H1 (cell line): ENCODE data around the gene NASP. TPM values are rescaled to one million over a fixed set of nuclear protein-coding genes. Genes with fewer than 3 reads are reported as not detected.
"Not testable (repeated sequence)": the region's sequence is repeated elsewhere in the genome, so short reads cannot be mapped to it uniquely, and the experiment has no call there.

ENCODE experiments used
- CTCF ChIA-PET: fragments of 300-600 bp; sonication (Branson Sonifier 250); formaldehyde crosslinking; loops from one replicate; lab custom pipeline; 2021; ENCODE audit not compliant: partially characterized antibody; lab: Charles Lee
- POLR2A ChIA-PET: fragments of 300-600 bp; sonication (Branson Sonifier 250); formaldehyde crosslinking; loops from one replicate; lab custom pipeline; 2021; ENCODE audit warnings: inconsistent platforms; ENCODE audit not compliant: partially characterized antibody; lab: Charles Lee
- DNase-seq, 2 experiments: peaks; one replicate each; pipeline versions ENCODE4 v3.0.0 to v3.0.0-alpha.2; 2010 to 2022; ENCODE audit warnings: low spot score in 2 of 2, low read depth in 1 of 2, mixed read lengths in 1 of 2
- FAIRE-seq: peaks from 2 replicates; lab custom pipeline; 2011; peaks lifted over from hg19 to GRCh38; lab: Jason Lieb, UNC
- H2AFZ ChIP-seq: 2 replicates; pipeline ENCODE4 v1.8.1; 2012; ENCODE audit warnings: low read length, inconsistent platforms
- H2AK5ac ChIP-seq: 2 replicates; pipeline ENCODE4 v1.6.1; 2013; ENCODE audit warnings: low read depth, low read length
- H2BK120ac ChIP-seq: replicated peaks from 2 replicates; pipeline ENCODE3; 2013; ENCODE audit warnings: low read depth, low read length, inconsistent platforms
- H2BK12ac ChIP-seq: 2 replicates; pipeline ENCODE4 v1.6.1; 2013; ENCODE audit warnings: low read depth, low read length
- H2BK15ac ChIP-seq: 2 replicates; pipeline ENCODE4 v1.6.1; 2013; ENCODE audit warnings: low read length
- H2BK20ac ChIP-seq: 2 replicates; pipeline ENCODE4 v1.6.1; 2013; ENCODE audit warnings: low read length
- H2BK5ac ChIP-seq: 2 replicates; pipeline ENCODE4 v1.6.1; 2013; ENCODE audit warnings: low read depth, low read length
- H3K14ac ChIP-seq: 2 replicates; pipeline ENCODE4 v1.6.1; 2013; ENCODE audit warnings: inconsistent platforms; ENCODE audit not compliant: insufficient read length
- H3K18ac ChIP-seq: 2 replicates; pipeline ENCODE4 v1.6.1; 2013; ENCODE audit warnings: low read length; ENCODE audit errors: extremely low read depth
- H3K23ac ChIP-seq: 2 replicates; pipeline ENCODE4 v1.6.1; 2013; ENCODE audit warnings: inconsistent platforms; ENCODE audit not compliant: insufficient read length
- H3K23me2 ChIP-seq: 2 replicates; pipeline ENCODE4 v1.6.1; 2013; ENCODE audit warnings: low read depth, low read length
- H3K27ac ChIP-seq: 2 replicates; pipeline ENCODE4 v1.6.1; 2011; ENCODE audit warnings: low read depth, low read length, inconsistent platforms
- H3K27me3 ChIP-seq, 4 experiments: replicated peaks in 1 of 4; 1 replicate in 1 of 4; 2 replicates in 3 of 4; pipeline versions ENCODE4 v1.6.1 to v1.8.1; 2011 to 2013; ENCODE audit warnings: low read length in 3 of 4, mild to moderate bottlenecking in 3 of 4, inconsistent platforms in 2 of 4, mixed read lengths in 2 of 4, moderate library complexity in 1 of 4; ENCODE audit not compliant: control insufficient read depth in 3 of 4, insufficient read depth in 3 of 4; ENCODE audit errors: extremely low read depth in 1 of 4
- H3K36me3 ChIP-seq, 4 experiments: 2 replicates each; pipeline versions ENCODE4 v1.6.1 to v1.8.1; 2011 to 2013; ENCODE audit warnings: mild to moderate bottlenecking in 4 of 4, low read length in 3 of 4, moderate library complexity in 2 of 4, control low read depth in 1 of 4, inconsistent platforms in 1 of 4; ENCODE audit not compliant: insufficient read depth in 4 of 4, control insufficient read depth in 2 of 4
- H3K4ac ChIP-seq: replicated peaks from 2 replicates; pipeline ENCODE3; 2013; ENCODE audit warnings: low read length, low read depth, mixed read lengths, inconsistent platforms; ENCODE audit not compliant: insufficient read length
- H3K4me1 ChIP-seq, 4 experiments: replicated peaks in 1 of 4; 1 replicate in 1 of 4; 2 replicates in 3 of 4; pipeline versions ENCODE4 v1.6.1 to v1.8.1; 2011 to 2013; ENCODE audit warnings: low read length in 3 of 4, inconsistent platforms in 2 of 4, mixed read lengths in 1 of 4; ENCODE audit not compliant: insufficient read depth in 4 of 4, control insufficient read depth in 3 of 4
- H3K4me2 ChIP-seq, 2 experiments: 2 replicates each; pipeline versions ENCODE4 v1.6.1 to v1.8.1; 2011 to 2013; ENCODE audit warnings: low read depth in 2 of 2, low read length in 2 of 2, control low read depth in 1 of 2, inconsistent platforms in 1 of 2, mild to moderate bottlenecking in 1 of 2; ENCODE audit not compliant: insufficient read depth in 1 of 2
- H3K4me3 ChIP-seq, 4 experiments: fragments of 200-600, 300-600 bp in 1 of 4; sonication (generic), shearing (Covaris generic), sonication (Bioruptor Twin) in 1 of 4; 2 replicates each; pipeline versions ENCODE4 v1.5.1 to v1.8.1; 2011 to 2016; ENCODE audit warnings: low read length in 4 of 4, low read depth in 3 of 4, control low read depth in 2 of 4, inconsistent platforms in 2 of 4, mild to moderate bottlenecking in 2 of 4, mixed read lengths in 1 of 4, moderate library complexity in 1 of 4; ENCODE audit not compliant: insufficient read depth in 2 of 4; ENCODE audit errors: extremely low read depth in 1 of 4
- H3K56ac ChIP-seq: replicated peaks from 2 replicates; pipeline ENCODE3; 2013; ENCODE audit warnings: low read depth, mild to moderate bottlenecking, mixed read lengths, low read length, inconsistent platforms; ENCODE audit not compliant: insufficient read length
- H3K79me1 ChIP-seq: 2 replicates; pipeline ENCODE4 v1.6.1; 2013; ENCODE audit warnings: low read depth, low read length, control low read depth
- H3K79me2 ChIP-seq, 2 experiments: 2 replicates each; pipeline versions ENCODE4 v1.6.1 to v1.8.1; 2012 to 2013; ENCODE audit warnings: low read length in 2 of 2, mild to moderate bottlenecking in 2 of 2, inconsistent platforms in 1 of 2; ENCODE audit not compliant: insufficient read depth in 2 of 2, control insufficient read depth in 1 of 2
- H3K9ac ChIP-seq, 4 experiments: replicated peaks in 1 of 4; 1 replicate in 1 of 4; 2 replicates in 3 of 4; pipeline versions ENCODE4 v1.6.1 to v1.8.1; 2011 to 2013; ENCODE audit warnings: low read depth in 3 of 4, low read length in 3 of 4, control low read depth in 2 of 4, mild to moderate bottlenecking in 2 of 4, moderate library complexity in 2 of 4, inconsistent platforms in 1 of 4; ENCODE audit errors: extremely low read depth in 1 of 4
- H3K9me3 ChIP-seq, 2 experiments: 2 replicates each; pipeline versions ENCODE4 v1.6.1 to v1.8.1; 2012 to 2013; ENCODE audit warnings: mild to moderate bottlenecking in 2 of 2, moderate library complexity in 2 of 2, control low read depth in 1 of 2, inconsistent platforms in 1 of 2, low read depth in 1 of 2, low read length in 1 of 2, mixed read lengths in 1 of 2; ENCODE audit not compliant: insufficient read depth in 2 of 2
- H4K20me1 ChIP-seq, 2 experiments: replicated peaks in 1 of 2; 2 replicates each; pipeline versions ENCODE3 to v1.8.1; 2011 to 2013; ENCODE audit warnings: inconsistent platforms in 2 of 2, low read length in 2 of 2, mild to moderate bottlenecking in 1 of 2; ENCODE audit not compliant: insufficient read depth in 2 of 2, control insufficient read depth in 1 of 2
- H4K5ac ChIP-seq: 2 replicates; pipeline ENCODE4 v1.6.1; 2013; ENCODE audit warnings: low read length, low read depth, mixed read lengths, inconsistent platforms; ENCODE audit not compliant: insufficient read length
- H4K8ac ChIP-seq: 2 replicates; pipeline ENCODE4 v1.8.0; 2013; ENCODE audit warnings: mild to moderate bottlenecking, moderate library complexity, low read length, inconsistent platforms; ENCODE audit not compliant: insufficient read depth; ENCODE audit errors: extremely low read depth
- H4K91ac ChIP-seq: replicated peaks from 2 replicates; pipeline ENCODE3; 2013; ENCODE audit warnings: low read length, mixed read lengths, inconsistent platforms; ENCODE audit not compliant: insufficient read length
- WGBS, 2 experiments: shearing (Covaris generic) in 1 of 2; methylation state at CpG; one replicate each; pipeline versions ENCODE4 v1.1.6 to v1.1.7; 2013 to 2015; ENCODE audit warnings: low lambda C conversion rate in 2 of 2, mixed read lengths in 2 of 2, inconsistent platforms in 1 of 2, low coverage in 1 of 2, missing lambda C conversion rate in 1 of 2; ENCODE audit not compliant: insufficient replicate concordance in 2 of 2, insufficient coverage in 1 of 2, insufficient read length in 1 of 2; ENCODE audit errors: extremely low coverage in 1 of 2, missing lambda C conversion rate in 1 of 2; 5-methylcytosine and 5-hydroxymethylcytosine counted together
- polyA plus RNA-seq, 7 experiments: library from polyadenylated mRNA; depleted of rRNA in 3 of 7; stranded (reverse) in 5 of 7; unstranded in 2 of 7; fragments of >200 nt in 5 of 7; fragments of 200-250 nt in 2 of 7; gene quantifications; 1 replicate in 5 of 7; 2 replicates in 1 of 7; 4 replicates in 1 of 7; pipeline versions ENCODE4 v1.2.1 to v1.2.3, GENCODE V29; 2011 to 2013; ENCODE audit warnings: missing spikeins in 2 of 7, mixed read lengths in 2 of 7
- total RNA-seq: library from RNA; stranded (reverse); fragmentation: NEBNext Ultra II Directional; extraction: Animal tissue kit (Norgen Biotek cat#: 25700); gene quantifications from 2 replicates; pipeline ENCODE4 v1.2.1, GENCODE V29; 2021

Gene NASP
- total and polyA plus RNA-seq, 2 of the 8 experiments (the other 6 are each of a cell fraction or from before 2014, with no cell fraction given), result 263 to 647 TPM

DNA sequence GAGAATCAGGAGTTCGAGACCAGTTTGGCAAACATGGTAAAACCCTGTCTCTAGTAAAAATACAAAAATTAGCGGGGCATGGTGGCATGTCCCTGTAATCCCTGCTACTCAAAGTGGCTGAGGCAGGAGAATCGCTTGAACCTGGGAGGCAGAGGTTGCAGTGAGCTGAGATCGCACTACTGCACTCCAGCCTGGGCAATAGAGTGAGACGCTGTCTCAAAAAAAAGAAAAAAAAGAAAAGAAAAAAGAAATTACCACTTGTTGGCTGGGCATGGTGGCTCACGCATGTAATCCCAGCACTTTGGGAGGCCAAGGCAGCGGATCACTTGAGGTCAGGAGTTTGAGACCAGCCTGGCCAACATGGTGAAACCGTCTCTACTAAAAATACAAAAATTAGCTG lies 12.9 kb downstream of the NASP start:
- H3K4me2 ChIP-seq, H3K23ac ChIP-seq, H4K5ac ChIP-seq, H2AK5ac ChIP-seq, H3K9me3 ChIP-seq, H3K27ac ChIP-seq, H3K14ac ChIP-seq, CTCF ChIA-PET, DNase-seq, H2BK20ac ChIP-seq, H2BK120ac ChIP-seq, H2BK12ac ChIP-seq, H2BK5ac ChIP-seq, H3K4me3 ChIP-seq, H3K27me3 ChIP-seq, H3K79me1 ChIP-seq, H3K9ac ChIP-seq, H2BK15ac ChIP-seq, H3K4me1 ChIP-seq, H2AFZ ChIP-seq, H3K4ac ChIP-seq, FAIRE-seq, H3K23me2 ChIP-seq, H4K91ac ChIP-seq, H3K56ac ChIP-seq, H3K18ac ChIP-seq, H4K8ac ChIP-seq: not testable (repeated sequence)
- POLR2A ChIA-PET, result interaction anchor here (1.2 to 10.9 kb wide), 3 partner anchors 11 to 14 kb away, joined by 4 to 90 read pairs (median 7); partner anchors contain the start of gene NASP
- H3K79me2 ChIP-seq, result peaks cover 37 to 98% of the 10 kb centered on the region in 2 experiments
- 93% methylated on average over 8 of the region's 8 CpGs; no CpG with 5 or more reads in 1 of the 2 experiments for WGBS, 2 experiments
- H3K36me3 ChIP-seq, result peaks cover 22 to 78% (median 47%) of the 10 kb centered on the region in 4 experiments
- peaks cover 21 to 40% of the 10 kb centered on the region in 2 experiments for H4K20me1 ChIP-seq
